NK-92 (cell line): ENCODE measurements around the gene SETMAR.
"Not testable (repeated sequence)": the region's sequence is repeated elsewhere in the genome, so short reads cannot be mapped to it uniquely, and the experiment has no call there.

Source experiments
- DNase-seq: peaks from one replicate; lab custom pipeline; 2025; ENCODE audit not compliant: unreplicated experiment; lab: John Stamatoyannopoulos, UW

Gene SETMAR

GRCh38 chr3:4313606-4314293 lies 10.6 kb downstream of the SETMAR start:
- no peak for DNase-seq

GRCh38 chr3:4314688-4315087 lies 11.5 kb downstream of the SETMAR start:
- no peak for DNase-seq

- DNase-seq, result no peak
Observed at GRCh38 chr3:4320096-4320911, 17.1 kb downstream of the SETMAR start.

- no peak for DNase-seq
Observed at GRCh38 chr3:4321732-4322131, 18.6 kb downstream of the SETMAR start.

GRCh38 chr3:4322635-4323034 lies 19.5 kb downstream of the SETMAR start:
- DNase-seq, result no peak

GRCh38 chr3:4323246-4324027 lies 20.3 kb downstream of the SETMAR start:
- no peak for DNase-seq

GRCh38 chr3:4326868-4327267 lies 23.7 kb downstream of the SETMAR start:
- no peak for DNase-seq

GRCh38 chr3:4329806-4330205 lies 26.6 kb downstream of the SETMAR start:
- DNase-seq, result not testable (repeated sequence)

GRCh38 chr3:4332111-4332510 lies 28.9 kb downstream of the SETMAR start:
- DNase-seq, result no peak

- no peak for DNase-seq
Observed at GRCh38 chr3:4332574-4332973, 29.4 kb downstream of the SETMAR start.

- DNase-seq, result no peak
Observed at GRCh38 chr3:4332991-4333390, 29.8 kb downstream of the SETMAR start.

- DNase-seq, result no peak
Observed at GRCh38 chr3:4334548-4334947, 31.4 kb downstream of the SETMAR start.

- DNase-seq, result no peak
Observed at GRCh38 chr3:4335840-4336562, 32.8 kb downstream of the SETMAR start.

GRCh38 chr3:4336850-4337546 lies 33.8 kb downstream of the SETMAR start:
- no peak for DNase-seq

GRCh38 chr3:4338751-4339150 lies 35.6 kb downstream of the SETMAR start:
- no peak for DNase-seq

- no peak for DNase-seq
Observed at GRCh38 chr3:4340077-4340410, 36.9 kb downstream of the SETMAR start.

GRCh38 chr3:4340411-4341335 lies 37.5 kb downstream of the SETMAR start:
- DNase-seq, result no peak

- DNase-seq, result no peak
Observed at GRCh38 chr3:4341336-4341675, 38.1 kb downstream of the SETMAR start.

- DNase-seq, result no peak
Observed at GRCh38 chr3:4343258-4343657, 40.1 kb downstream of the SETMAR start.

GRCh38 chr3:4350789-4351163 lies 47.6 kb downstream of the SETMAR start:
- no peak for DNase-seq
